Vagina (tissue), 2 donors: ENCODE results near the gene RPS6KA5. TPM values are rescaled to one million over a fixed set of nuclear protein-coding genes. Genes with fewer than 3 reads are reported as not detected.

Experiments
- DNase-seq, 2 donors: peaks; one replicate each; pipeline ENCODE4 v3.0.0-alpha.2; 2017; ENCODE audit errors: extremely low spot score in 2 of 2
- H3K27ac ChIP-seq: fragments of 200-600 bp; sonication (generic); one replicate; pipeline ENCODE4 v1.5.1; 2019
- H3K27me3 ChIP-seq: fragments of 200-600 bp; sonication (generic); one replicate; pipeline ENCODE4 v1.5.1; 2019
- H3K36me3 ChIP-seq, 2 donors: fragments of 200-600 bp; sonication (generic); one replicate each; pipeline ENCODE4 v1.5.1; 2017 to 2019
- H3K4me1 ChIP-seq: fragments of 200-600 bp; sonication (generic); one replicate; pipeline ENCODE4 v1.5.1; 2019
- H3K4me3 ChIP-seq, 2 donors: fragments of 200-600 bp; sonication (generic); 1 replicate in 1 of 2; 2 replicates in 1 of 2; pipeline ENCODE4 v1.5.1; 2016 to 2019
- H3K9me3 ChIP-seq: fragments of 200-600 bp; sonication (generic); one replicate; pipeline ENCODE4 v1.5.1; 2019
- CTCF ChIP-seq, 3 experiments: fragments of 450-650 bp in 2 of 3; fragments of 200-600 bp in 1 of 3; sonication (generic) in 1 of 3; IDR thresholded peaks; one replicate each; pipeline ENCODE4 v1.5.1; 2017 to 2019; ENCODE audit warnings: antibody characterized with exemption in 3 of 3, mild to moderate bottlenecking in 2 of 3, moderate library complexity in 2 of 3
- POLR2A ChIP-seq, 2 donors: fragments of 450-650 bp; IDR thresholded peaks; one replicate each; pipeline ENCODE4 v1.6.1; 2017; ENCODE audit warnings: antibody characterized with exemption in 2 of 2, mild to moderate bottlenecking in 2 of 2, moderate library complexity in 2 of 2
- POLR2AphosphoS5 ChIP-seq, 2 donors: sonication (generic); formaldehyde crosslinking; IDR thresholded peaks; one replicate each; pipeline ENCODE4 v1.9.0; 2017; ENCODE audit warnings: antibody characterized with exemption in 2 of 2, mild to moderate bottlenecking in 2 of 2, low read depth in 1 of 2; ENCODE audit not compliant: insufficient read depth in 1 of 2
- intact Hi-C: fragments of 100-400 bp; cut with DNase I; formaldehyde crosslinking; loops from one replicate; pipeline ENCODE4 v1.15.1; 2023
- total RNA-seq: library from RNA; depleted of rRNA; stranded (reverse); fragments of >200 nt; gene quantifications from one replicate; pipeline ENCODE4 v1.2.3, GENCODE V29; 2016

The RPS6KA5 gene
- total RNA-seq, 1 donor from 2014 or later = 5.2 TPM

- H3K9me3 ChIP-seq = no peaks in the 10 kb centered on the region
- no peak for DNase-seq
- H3K4me1 ChIP-seq = peaks cover 8% of the 10 kb centered on the region
- H3K4me3 ChIP-seq = no peak overlapping the region
- TF ChIP-seq POLR2A (IDR thresholded peaks at IDR 0.05) (no peak), POLR2AphosphoS5 (IDR thresholded peaks at IDR 0.05; ENCODE audit: insufficient read depth in 1 of 2, low read depth in 1 of 2) (no peak), CTCF (IDR thresholded peaks at IDR 0.05) (no peak)
- H3K36me3 ChIP-seq = no peaks in the 10 kb centered on the region
- intact Hi-C loops = no loop called here
- H3K27ac ChIP-seq = no peak overlapping the region
- no peaks in the 10 kb centered on the region for H3K27me3 ChIP-seq
Measured at GRCh38 chr14:91048265-91048664, 12.2 kb downstream of the RPS6KA5 start.

- Histone ChIP-seq H3K4me3 (no peak overlapping the region), H3K9me3 (no peaks in the 10 kb centered on the region), H3K27me3 (no peaks in the 10 kb centered on the region), H3K36me3 (no peaks in the 10 kb centered on the region), H3K27ac (no peak overlapping the region), H3K4me1 (peaks cover 8% of the 10 kb centered on the region)
- DNase-seq = no peak
- TF ChIP-seq POLR2A (IDR thresholded peaks at IDR 0.05) (no peak), CTCF (IDR thresholded peaks at IDR 0.05) (no peak), POLR2AphosphoS5 (IDR thresholded peaks at IDR 0.05; ENCODE audit: insufficient read depth in 1 of 2, low read depth in 1 of 2) (no peak)
- intact Hi-C loops = no loop called here
Measured at GRCh38 chr14:91047174-91047753, 13.2 kb downstream of the RPS6KA5 start.

GRCh38 chr14:91046488-91047072, 13.9 kb downstream of the RPS6KA5 start:
- no peak for TF ChIP-seq POLR2A (IDR thresholded peaks at IDR 0.05)
- TF ChIP-seq POLR2AphosphoS5 (IDR thresholded peaks at IDR 0.05; ENCODE audit: insufficient read depth in 1 of 2, low read depth in 1 of 2) = no peak
- no peak for TF ChIP-seq CTCF (IDR thresholded peaks at IDR 0.05)
- Histone ChIP-seq H3K36me3 (no peaks in the 10 kb centered on the region), H3K4me3 (no peak overlapping the region), H3K4me1 (peaks cover 8% of the 10 kb centered on the region), H3K9me3 (no peaks in the 10 kb centered on the region), H3K27me3 (no peaks in the 10 kb centered on the region), H3K27ac (no peak overlapping the region)
- intact Hi-C loops = no loop called here
- no peak for DNase-seq

- Histone ChIP-seq H3K4me3 (no peak overlapping the region), H3K9me3 (no peaks in the 10 kb centered on the region), H3K36me3 (no peaks in the 10 kb centered on the region), H3K27ac (no peak overlapping the region), H3K27me3 (no peaks in the 10 kb centered on the region), H3K4me1 (peaks cover 8% of the 10 kb centered on the region)
- intact Hi-C loops = no loop called here
- DNase-seq = no peak
- no peak for TF ChIP-seq POLR2AphosphoS5 (IDR thresholded peaks at IDR 0.05; ENCODE audit: insufficient read depth in 1 of 2, low read depth in 1 of 2)
- no peak for TF ChIP-seq POLR2A (IDR thresholded peaks at IDR 0.05)
Measured at GRCh38 chr14:91041450-91041849, 19.0 kb downstream of the RPS6KA5 start.

- no peak overlapping the region for H3K4me3 ChIP-seq
- H3K27ac ChIP-seq = no peak overlapping the region
- no peaks in the 10 kb centered on the region for H3K9me3 ChIP-seq
- H3K36me3 ChIP-seq = no peaks in the 10 kb centered on the region
- TF ChIP-seq CTCF (IDR thresholded peaks at IDR 0.05) (no peak), POLR2A (IDR thresholded peaks at IDR 0.05) (no peak), POLR2AphosphoS5 (IDR thresholded peaks at IDR 0.05; ENCODE audit: insufficient read depth in 1 of 2, low read depth in 1 of 2) (no peak)
- no peak for DNase-seq
- no peaks in the 10 kb centered on the region for H3K27me3 ChIP-seq
- H3K4me1 ChIP-seq = no peaks in the 10 kb centered on the region
- intact Hi-C loops = no loop called here
Measured at GRCh38 chr14:91040545-91040944, 19.9 kb downstream of the RPS6KA5 start.
